Mesenchymal stem cell (in vitro differentiated cells and primary cell): Measurements from ENCODE around the gene MTUS2.

Experiments used
- DNase-seq: peaks from one replicate; pipeline ENCODE4 v3.0.0-alpha.2; 2013
- H2AFZ ChIP-seq: one replicate; pipeline ENCODE4 v1.6.1; 2013; ENCODE audit warnings: low read depth, mild to moderate bottlenecking, control low read depth, inconsistent platforms, low read length, moderate library complexity
- H2AK5ac ChIP-seq: 2 replicates; pipeline ENCODE4 v1.6.1; 2013; ENCODE audit warnings: low read length, moderate library complexity, mild to moderate bottlenecking, inconsistent platforms; ENCODE audit not compliant: severe bottlenecking
- H2BK120ac ChIP-seq: one replicate; pipeline ENCODE4 v1.6.1; 2013; ENCODE audit warnings: low read depth, mild to moderate bottlenecking, inconsistent platforms, low read length, moderate library complexity
- H2BK12ac ChIP-seq, 2 experiments: one replicate each; pipeline ENCODE4 v1.6.1; 2013; ENCODE audit warnings: inconsistent platforms in 2 of 2, low read length in 2 of 2, mild to moderate bottlenecking in 2 of 2, moderate library complexity in 2 of 2, control low read depth in 1 of 2
- H2BK15ac ChIP-seq: one replicate; pipeline ENCODE4 v1.6.1; 2013; ENCODE audit warnings: mild to moderate bottlenecking, low read depth, inconsistent platforms; ENCODE audit not compliant: poor library complexity, severe bottlenecking
- H2BK5ac ChIP-seq: 2 replicates; pipeline ENCODE4 v1.6.1; 2013; ENCODE audit warnings: low read depth, mild to moderate bottlenecking, low read length, control low read depth, inconsistent platforms; ENCODE audit not compliant: poor library complexity, severe bottlenecking
- H3K14ac ChIP-seq, 2 experiments: one replicate each; pipeline ENCODE4 v1.6.1; 2013; ENCODE audit warnings: inconsistent platforms in 2 of 2, low read length in 2 of 2, control low read depth in 1 of 2, mild to moderate bottlenecking in 1 of 2, moderate library complexity in 1 of 2
- H3K18ac ChIP-seq, 2 experiments: one replicate each; pipeline ENCODE4 v1.6.1; 2013; ENCODE audit warnings: inconsistent platforms in 2 of 2, low read length in 2 of 2, control low read depth in 1 of 2, low read depth in 1 of 2, mild to moderate bottlenecking in 1 of 2
- H3K23ac ChIP-seq, 2 experiments: one replicate each; pipeline ENCODE4 v1.6.1; 2013; ENCODE audit warnings: inconsistent platforms in 2 of 2, low read length in 2 of 2, mild to moderate bottlenecking in 2 of 2, moderate library complexity in 2 of 2, control low read depth in 1 of 2
- H3K27ac ChIP-seq: 2 replicates; pipeline ENCODE4 v1.5.1; 2013; ENCODE audit warnings: mild to moderate bottlenecking, moderate library complexity, low read length, control low read depth, inconsistent platforms; ENCODE audit not compliant: poor library complexity, severe bottlenecking
- H3K27me3 ChIP-seq, 2 experiments: 2 replicates each; pipeline versions ENCODE4 v1.6.1 to v1.7.0; 2013; ENCODE audit warnings: low read length in 2 of 2, mild to moderate bottlenecking in 2 of 2, moderate library complexity in 2 of 2, control low read depth in 1 of 2, inconsistent platforms in 1 of 2; ENCODE audit not compliant: control insufficient read depth in 1 of 2, insufficient read depth in 1 of 2
- H3K36me3 ChIP-seq, 2 experiments: 2 replicates each; pipeline versions ENCODE4 v1.6.1 to v1.7.0; 2013; ENCODE audit warnings: low read length in 2 of 2, control low read depth in 1 of 2, inconsistent platforms in 1 of 2, low read depth in 1 of 2, mild to moderate bottlenecking in 1 of 2; ENCODE audit not compliant: insufficient read depth in 2 of 2, control insufficient read depth in 1 of 2
- H3K4ac ChIP-seq, 2 experiments: one replicate each; pipeline ENCODE4 v1.6.1; 2013; ENCODE audit warnings: inconsistent platforms in 2 of 2, low read length in 2 of 2, mild to moderate bottlenecking in 2 of 2, moderate library complexity in 2 of 2, control low read depth in 1 of 2, low read depth in 1 of 2
- H3K4me1 ChIP-seq: 2 replicates; pipeline ENCODE4 v1.6.1; 2013; ENCODE audit warnings: low read depth, low read length, control low read depth; ENCODE audit not compliant: control insufficient read depth, insufficient read depth
- H3K4me2 ChIP-seq: 2 replicates; pipeline ENCODE4 v1.6.1; 2013; ENCODE audit warnings: low read length, mild to moderate bottlenecking, inconsistent platforms; ENCODE audit not compliant: poor library complexity, severe bottlenecking
- H3K4me3 ChIP-seq, 2 experiments: 2 replicates each; pipeline versions ENCODE4 v1.5.1 to v1.7.0; 2013; ENCODE audit warnings: low read length in 2 of 2, mild to moderate bottlenecking in 2 of 2, control low read depth in 1 of 2, low read depth in 1 of 2; ENCODE audit not compliant: insufficient read depth in 1 of 2
- H3K79me1 ChIP-seq: replicated peaks from 2 replicates; pipeline ENCODE4 v1.6.1; 2013; ENCODE audit warnings: mild to moderate bottlenecking, control low read depth, low read length, inconsistent platforms; ENCODE audit not compliant: poor library complexity, severe bottlenecking
- H3K9ac ChIP-seq: 2 replicates; pipeline ENCODE4 v1.7.0; 2013; ENCODE audit warnings: mild to moderate bottlenecking, low read length, moderate library complexity
- H3K9me3 ChIP-seq: 2 replicates; pipeline ENCODE4 v1.7.0; 2013; ENCODE audit warnings: mild to moderate bottlenecking, low read length; ENCODE audit not compliant: control insufficient read depth
- H4K8ac ChIP-seq: one replicate; pipeline ENCODE4 v1.6.1; 2013; ENCODE audit warnings: inconsistent platforms, mild to moderate bottlenecking, low read length, moderate library complexity
- H4K91ac ChIP-seq: one replicate; pipeline ENCODE4 v1.6.1; 2013; ENCODE audit warnings: mild to moderate bottlenecking, low read length, inconsistent platforms
- WGBS: methylation state at CpG from one replicate; pipeline ENCODE4 v1.1.7; 2013; ENCODE audit warnings: mixed read lengths; 5-methylcytosine and 5-hydroxymethylcytosine counted together

Gene MTUS2

GRCh38 chr13:29174093-29174492, 354.0 kb downstream of the MTUS2 start:
- no peak overlapping the region for H2BK120ac ChIP-seq
- H4K91ac ChIP-seq, result no peak overlapping the region
- WGBS, result 72% methylated on average over 3 of the region's 3 CpGs
- no peak overlapping the region for H2BK15ac ChIP-seq
- H3K23ac ChIP-seq, result no peak overlapping the region
- no peaks in the 10 kb centered on the region for H3K27me3 ChIP-seq
- H3K4ac ChIP-seq, result no peak overlapping the region
- H3K4me1 ChIP-seq, result no peaks in the 10 kb centered on the region
- H4K8ac ChIP-seq, result no peak overlapping the region
- no peak overlapping the region for H3K14ac ChIP-seq
- no peaks in the 10 kb centered on the region for H3K36me3 ChIP-seq
- no peak overlapping the region for H3K9ac ChIP-seq
- H3K9me3 ChIP-seq, result no peaks in the 10 kb centered on the region
- H3K79me1 ChIP-seq, result no peaks in the 10 kb centered on the region
- H3K27ac ChIP-seq, result no peak overlapping the region
- H2AFZ ChIP-seq, result no peak overlapping the region
- no peak overlapping the region for H2BK5ac ChIP-seq
- no peak overlapping the region for H3K4me2 ChIP-seq
- H3K4me3 ChIP-seq, result no peak overlapping the region
- no peak overlapping the region for H3K18ac ChIP-seq
- H2AK5ac ChIP-seq, result no peak overlapping the region
- DNase-seq, result no peak
- no peak overlapping the region for H2BK12ac ChIP-seq

- no peak overlapping the region for H2AK5ac ChIP-seq
- H3K4me2 ChIP-seq, result no peak overlapping the region
- WGBS, result 87% methylated on average over 2 of the region's 3 CpGs
These were observed 355.2 kb downstream of the MTUS2 start for GRCh38 chr13:29175250-29175873.

DNA sequence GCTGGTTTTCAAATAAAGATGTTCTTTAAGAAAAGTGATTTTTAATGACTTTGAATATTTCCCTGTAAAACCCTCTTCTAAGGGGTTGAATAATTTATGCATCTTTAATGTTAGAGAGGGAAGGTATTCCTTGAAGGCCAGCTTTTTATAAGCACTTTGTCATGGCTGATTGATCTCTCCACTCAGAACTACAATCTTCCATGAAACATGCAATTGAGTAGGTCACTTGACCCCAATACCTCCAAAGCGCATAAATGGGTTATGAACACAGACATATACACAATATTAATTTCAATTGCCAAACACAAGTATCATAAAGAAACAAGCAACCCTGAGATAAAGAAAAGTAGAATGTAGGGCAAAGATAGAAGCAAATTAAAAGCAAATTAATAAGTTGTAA, 359.9 kb downstream of the MTUS2 start:
- WGBS, result 100% methylated on average over 1 of the region's 1 CpG
- H3K27ac ChIP-seq, result no peak overlapping the region

More at GRCh38 chr13:29175250-29175873, 355.2 kb downstream of the MTUS2 start:
- Histone ChIP-seq H3K4me3 (no peak overlapping the region), H2BK120ac (no peak overlapping the region), H2BK12ac (no peak overlapping the region), H2BK15ac (no peak overlapping the region), H3K27me3 (no peaks in the 10 kb centered on the region), H4K91ac (no peak overlapping the region), H2AFZ (no peak overlapping the region), H3K9me3 (no peaks in the 10 kb centered on the region), H3K18ac (no peak overlapping the region), H3K14ac (no peak overlapping the region), H3K27ac (no peak overlapping the region), H3K9ac (no peak overlapping the region), H3K4me1 (no peaks in the 10 kb centered on the region), H3K79me1 (no peaks in the 10 kb centered on the region), H3K4ac (no peak overlapping the region), H3K23ac (no peak overlapping the region), H3K36me3 (no peaks in the 10 kb centered on the region), H4K8ac (no peak overlapping the region), H2BK5ac (no peak overlapping the region)
- no peak for DNase-seq

DNA sequence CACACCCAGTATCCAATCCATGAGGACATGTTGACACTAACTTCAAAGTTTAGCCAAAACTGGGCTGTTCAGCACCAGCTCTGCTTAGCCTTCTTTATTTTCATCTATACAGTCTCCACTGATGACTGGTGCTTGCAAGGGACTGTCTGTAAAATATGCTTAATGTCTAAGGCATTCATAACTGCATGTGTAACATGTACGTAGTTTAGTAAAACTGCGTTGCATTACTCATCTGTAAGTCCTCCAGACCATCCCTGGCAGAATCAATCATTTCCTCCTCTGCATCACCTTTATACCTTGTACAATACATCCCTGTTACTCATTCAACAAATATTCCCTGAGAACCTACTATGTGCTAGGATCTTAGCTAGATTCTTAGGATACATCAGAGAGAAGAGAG, 362.1 kb downstream of the MTUS2 start:
- Histone ChIP-seq H3K36me3 (no peaks in the 10 kb centered on the region), H2BK5ac (no peak overlapping the region), H2BK120ac (no peak overlapping the region), H3K18ac (no peak overlapping the region), H4K8ac (no peak overlapping the region), H2AFZ (no peak overlapping the region), H3K23ac (no peak overlapping the region), H3K9me3 (peaks cover 27% of the 10 kb centered on the region), H2AK5ac (no peak overlapping the region), H3K4me1 (no peaks in the 10 kb centered on the region), H4K91ac (no peak overlapping the region), H3K9ac (no peak overlapping the region), H3K4me3 (no peak overlapping the region), H3K27ac (no peak overlapping the region), H2BK15ac (no peak overlapping the region), H3K27me3 (no peaks in the 10 kb centered on the region), H3K4ac (no peak overlapping the region), H3K4me2 (no peak overlapping the region), H2BK12ac (no peak overlapping the region), H3K79me1 (no peaks in the 10 kb centered on the region), H3K14ac (no peak overlapping the region)
- DNase-seq, result no peak
- 81% methylated on average over 2 of the region's 2 CpGs for WGBS

More for the DNA sequence above, 359.9 kb downstream of the MTUS2 start:
- H2BK120ac ChIP-seq, result no peak overlapping the region
- no peaks in the 10 kb centered on the region for H3K79me1 ChIP-seq
- H3K4me3 ChIP-seq, result no peak overlapping the region
- no peak overlapping the region for H2AK5ac ChIP-seq
- H4K8ac ChIP-seq, result no peak overlapping the region
- H3K14ac ChIP-seq, result no peak overlapping the region
- no peaks in the 10 kb centered on the region for H3K4me1 ChIP-seq
- H4K91ac ChIP-seq, result no peak overlapping the region
- H3K9ac ChIP-seq, result no peak overlapping the region
- H2AFZ ChIP-seq, result no peak overlapping the region
- no peak overlapping the region for H2BK15ac ChIP-seq
- no peaks in the 10 kb centered on the region for H3K36me3 ChIP-seq
- no peaks in the 10 kb centered on the region for H3K27me3 ChIP-seq
- peaks cover 14% of the 10 kb centered on the region for H3K9me3 ChIP-seq
- no peak overlapping the region for H3K4me2 ChIP-seq
- no peak overlapping the region for H2BK5ac ChIP-seq
- no peak overlapping the region for H3K23ac ChIP-seq
- no peak for DNase-seq
- no peak overlapping the region for H2BK12ac ChIP-seq
- no peak overlapping the region for H3K4ac ChIP-seq
- H3K18ac ChIP-seq, result no peak overlapping the region
